IPS DF 6.9 (cell line): Measurements from ENCODE around the gene INKA2.

ENCODE experiments used
- DNase-seq: peaks from one replicate; pipeline ENCODE4 v3.0.0-alpha.2; 2013; ENCODE audit warnings: low read depth, low spot score
- H3K27ac ChIP-seq: one replicate; pipeline ENCODE4 v1.5.1; 2013; ENCODE audit warnings: low read length, control low read depth
- H3K27me3 ChIP-seq: 2 replicates; pipeline ENCODE4 v1.6.1; 2013; ENCODE audit warnings: mild to moderate bottlenecking, low read length; ENCODE audit not compliant: control insufficient read depth, insufficient read depth
- H3K36me3 ChIP-seq: 2 replicates; pipeline ENCODE4 v1.6.1; 2013; ENCODE audit warnings: low read length; ENCODE audit not compliant: control insufficient read depth, insufficient read depth
- H3K4me1 ChIP-seq: 2 replicates; pipeline ENCODE4 v1.6.1; 2013; ENCODE audit warnings: low read length; ENCODE audit not compliant: control insufficient read depth, insufficient read depth
- H3K4me3 ChIP-seq: 2 replicates; pipeline ENCODE4 v1.5.1; 2013; ENCODE audit warnings: mild to moderate bottlenecking, low read length
- H3K9me3 ChIP-seq: 2 replicates; pipeline ENCODE4 v1.6.1; 2013; ENCODE audit warnings: low read length, inconsistent platforms; ENCODE audit not compliant: control insufficient read depth, insufficient read depth
- WGBS: extraction: QIAGEN DNeasy Blood & Tissue Kit; methylation state at CpG from one replicate; pipeline ENCODE4 v1.1.7; 2013; ENCODE audit warnings: mixed read lengths, missing lambda C conversion rate; ENCODE audit not compliant: insufficient read length, insufficient coverage; 5-methylcytosine and 5-hydroxymethylcytosine counted together

Gene INKA2

DNA sequence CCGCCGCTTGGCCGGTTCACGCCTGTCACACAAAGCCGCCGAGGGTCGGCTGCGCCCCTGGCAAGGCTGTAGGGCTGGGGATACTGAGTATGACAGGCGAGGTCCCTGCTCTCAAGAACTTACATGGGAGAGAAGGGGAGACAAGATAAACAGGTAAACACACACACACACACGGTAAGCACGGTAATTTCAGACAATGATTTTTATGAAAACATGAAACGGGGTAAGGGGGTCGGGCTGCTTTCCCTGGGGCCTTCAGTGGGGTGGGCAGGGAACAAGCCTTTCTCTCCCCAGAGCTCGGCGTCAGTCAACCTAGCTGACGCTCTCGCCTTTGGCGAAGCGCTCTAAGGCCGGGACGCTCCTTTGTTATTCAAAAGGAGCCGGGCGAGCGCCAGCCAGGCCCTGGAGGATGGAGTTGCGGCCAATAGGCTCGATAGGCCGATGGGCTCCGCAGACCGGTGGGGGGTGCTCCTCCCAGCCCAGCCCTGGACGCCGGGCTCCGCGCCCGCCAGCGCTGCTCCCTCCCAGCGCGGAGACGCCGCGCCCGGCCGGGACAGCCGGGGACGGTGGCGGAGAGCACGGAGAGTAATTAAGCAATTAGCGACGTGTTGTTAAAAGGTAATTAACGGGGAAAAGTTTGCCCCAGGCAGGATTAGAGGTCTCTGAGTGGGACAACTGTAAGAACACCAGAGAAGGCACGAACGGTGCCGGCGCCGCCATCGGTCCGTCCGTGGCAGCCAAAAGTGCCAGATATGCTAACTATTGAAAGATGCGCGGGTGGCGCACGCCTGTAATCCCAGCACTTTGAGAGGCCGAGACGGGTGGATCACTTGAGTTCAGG lies 950 bp upstream of the INKA2 start:
- no CpG with 5 or more reads among the region's 63 CpGs for WGBS
- H3K4me1 ChIP-seq: peaks cover 12% of the 10 kb centered on the region
- peak overlapping the region; percentile 80; the same call in 1 of the 2 replicates for H3K4me3 ChIP-seq
- no peaks in the 10 kb centered on the region for H3K36me3 ChIP-seq
- no peak for DNase-seq
- no peaks in the 10 kb centered on the region for H3K9me3 ChIP-seq
- H3K27me3 ChIP-seq: no peaks in the 10 kb centered on the region
- no peak overlapping the region for H3K27ac ChIP-seq

- WGBS: no CpG with 5 or more reads among the region's 61 CpGs
Measured at GRCh38 chr1:111738436-111739193, 580 bp downstream of the INKA2 start.

GRCh38 chr1:111738133-111738435 lies 1.1 kb downstream of the INKA2 start:
- Histone ChIP-seq H3K4me1 (peaks cover 12% of the 10 kb centered on the region), H3K9me3 (no peaks in the 10 kb centered on the region), H3K4me3 (peak overlapping the region; percentile 80; the same call in 1 of the 2 replicates), H3K36me3 (no peaks in the 10 kb centered on the region), H3K27me3 (no peaks in the 10 kb centered on the region), H3K27ac (no peak overlapping the region)
- no peak for DNase-seq
- no CpG with 5 or more reads among the region's 9 CpGs for WGBS

More at GRCh38 chr1:111738436-111739193, 580 bp downstream of the INKA2 start:
- H3K9me3 ChIP-seq: no peaks in the 10 kb centered on the region
- no peak overlapping the region for H3K27ac ChIP-seq
- peaks cover 12% of the 10 kb centered on the region for H3K4me1 ChIP-seq
- no peak for DNase-seq
- H3K27me3 ChIP-seq: no peaks in the 10 kb centered on the region
- peak overlapping the region; percentile 80 for H3K4me3 ChIP-seq
- H3K36me3 ChIP-seq: no peaks in the 10 kb centered on the region

DNA sequence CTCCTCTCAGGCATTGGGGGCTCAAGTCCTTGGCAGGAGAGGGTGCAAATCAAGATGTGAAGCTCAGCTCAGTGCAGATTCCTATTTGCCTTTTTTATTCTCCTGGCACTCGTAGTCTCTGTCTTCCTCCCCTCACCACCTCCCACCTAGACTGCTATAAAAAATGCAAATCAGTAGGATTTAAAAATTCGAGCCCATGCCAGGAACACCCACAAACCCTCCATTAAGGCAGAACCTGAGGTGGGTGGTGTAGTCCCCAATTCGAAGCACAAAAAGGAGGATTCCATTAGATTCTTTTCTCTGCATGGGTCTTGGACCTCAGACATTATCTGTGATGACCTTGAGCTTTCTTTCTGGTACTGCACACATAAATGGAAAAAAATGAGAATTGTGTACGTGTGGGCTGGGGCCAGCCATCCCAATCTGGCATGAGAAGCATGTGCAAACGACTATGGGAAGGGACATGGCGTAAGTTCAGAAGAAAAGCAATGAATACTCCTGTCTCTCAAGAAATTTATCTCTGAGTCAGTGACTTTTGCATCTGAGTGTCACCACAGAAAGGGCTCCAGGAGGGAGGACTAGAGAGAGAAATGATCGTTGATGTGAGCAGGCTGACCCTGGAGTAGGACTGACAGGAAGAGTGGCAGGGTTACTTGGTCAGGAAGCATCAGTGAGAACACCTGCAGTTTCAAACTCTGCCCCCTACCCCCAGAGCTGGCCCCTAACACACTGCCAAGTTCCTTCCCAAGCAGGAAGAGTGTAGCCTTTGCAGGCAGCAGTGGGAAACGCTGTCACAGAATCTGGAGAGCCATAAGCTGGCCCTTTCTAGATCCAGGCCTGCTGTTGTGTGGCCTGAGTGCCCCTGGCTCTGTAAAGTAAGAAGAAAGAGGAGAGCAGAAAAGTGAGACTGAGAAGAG lies 1.7 kb downstream of the INKA2 start:
- no peaks in the 10 kb centered on the region for H3K27me3 ChIP-seq
- DNase-seq: no peak
- peak overlapping the region; percentile 80; the same call in 1 of the 2 replicates for H3K4me3 ChIP-seq
- no CpG with 5 or more reads among the region's 8 CpGs for WGBS
- no peak overlapping the region for H3K27ac ChIP-seq
- H3K9me3 ChIP-seq: no peaks in the 10 kb centered on the region
- no peaks in the 10 kb centered on the region for H3K36me3 ChIP-seq
- H3K4me1 ChIP-seq: peaks cover 12% of the 10 kb centered on the region

GRCh38 chr1:111736548-111737215 lies 2.5 kb downstream of the INKA2 start:
- no peaks in the 10 kb centered on the region for H3K36me3 ChIP-seq
- WGBS: no CpG with 5 or more reads among the region's 4 CpGs
- H3K4me1 ChIP-seq: peaks cover 12% of the 10 kb centered on the region
- no peak overlapping the region for H3K4me3 ChIP-seq
- no peak overlapping the region for H3K27ac ChIP-seq
- H3K27me3 ChIP-seq: no peaks in the 10 kb centered on the region
- no peak for DNase-seq
- no peaks in the 10 kb centered on the region for H3K9me3 ChIP-seq

DNA sequence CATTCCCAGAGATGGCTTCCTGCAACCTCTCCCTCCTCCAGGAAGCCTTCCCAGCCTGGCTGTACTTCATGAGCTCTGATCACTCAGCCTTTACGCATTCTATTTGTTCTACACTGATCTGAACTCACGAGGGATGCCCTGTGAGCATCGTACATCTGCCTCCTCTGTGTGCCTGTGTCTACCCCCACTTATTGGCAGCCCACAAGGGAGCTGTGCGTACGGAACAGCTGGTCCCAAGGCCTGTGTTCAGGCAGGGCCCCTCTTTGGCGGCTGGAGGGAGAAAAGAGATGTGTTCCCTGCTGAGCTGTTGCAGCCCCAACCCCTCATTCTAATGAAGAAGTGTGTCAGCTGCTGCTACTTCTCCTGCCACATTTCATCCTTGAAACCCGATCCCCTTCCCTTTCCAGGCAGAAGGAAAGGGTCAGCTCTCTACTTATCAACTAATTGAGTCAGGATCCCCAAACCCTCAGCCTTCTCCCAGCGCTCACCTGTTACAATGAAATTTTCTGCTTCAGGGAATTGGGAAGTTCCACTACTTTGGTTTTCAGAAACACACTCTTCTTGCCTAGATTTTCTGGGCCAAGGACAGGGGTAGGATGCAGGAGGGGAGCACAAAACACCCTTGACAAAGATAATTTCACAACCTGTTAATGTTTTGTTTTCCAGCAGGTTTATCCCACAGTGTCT lies 3.2 kb downstream of the INKA2 start:
- Histone ChIP-seq H3K9me3 (no peaks in the 10 kb centered on the region), H3K4me1 (peaks cover 12% of the 10 kb centered on the region), H3K27me3 (no peaks in the 10 kb centered on the region), H3K36me3 (no peaks in the 10 kb centered on the region), H3K4me3 (no peak overlapping the region), H3K27ac (no peak overlapping the region)
- DNase-seq: no peak
- no CpG with 5 or more reads among the region's 8 CpGs for WGBS

DNA sequence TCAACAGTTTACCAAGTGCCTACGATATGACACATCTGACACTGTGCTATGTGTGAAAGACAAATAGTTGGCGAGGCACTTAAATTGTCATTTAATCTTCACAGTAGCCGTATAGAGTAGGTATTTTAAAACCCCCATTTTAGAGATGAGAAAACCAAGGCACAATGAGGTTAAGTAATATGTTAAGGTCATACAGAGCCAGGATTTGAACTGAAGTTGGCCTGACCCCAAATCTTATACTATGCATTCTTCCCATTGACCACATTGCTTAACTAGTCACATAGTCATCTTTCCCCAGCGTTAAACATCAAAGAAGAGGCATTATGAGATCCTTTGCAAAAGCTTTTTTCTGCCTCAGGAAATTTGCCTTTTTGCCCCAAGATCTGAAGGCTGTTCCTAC lies 3.9 kb downstream of the INKA2 start:
- DNase-seq: no peak
- no CpG with 5 or more reads among the region's 4 CpGs for WGBS
- Histone ChIP-seq H3K4me3 (no peak overlapping the region), H3K4me1 (peaks cover 12% of the 10 kb centered on the region), H3K27ac (no peak overlapping the region), H3K36me3 (no peaks in the 10 kb centered on the region), H3K9me3 (no peaks in the 10 kb centered on the region), H3K27me3 (no peaks in the 10 kb centered on the region)

GRCh38 chr1:111734856-111735255 lies 4.3 kb downstream of the INKA2 start:
- no CpG with 5 or more reads among the region's 3 CpGs for WGBS
- no peaks in the 10 kb centered on the region for H3K9me3 ChIP-seq
- DNase-seq: no peak

DNA sequence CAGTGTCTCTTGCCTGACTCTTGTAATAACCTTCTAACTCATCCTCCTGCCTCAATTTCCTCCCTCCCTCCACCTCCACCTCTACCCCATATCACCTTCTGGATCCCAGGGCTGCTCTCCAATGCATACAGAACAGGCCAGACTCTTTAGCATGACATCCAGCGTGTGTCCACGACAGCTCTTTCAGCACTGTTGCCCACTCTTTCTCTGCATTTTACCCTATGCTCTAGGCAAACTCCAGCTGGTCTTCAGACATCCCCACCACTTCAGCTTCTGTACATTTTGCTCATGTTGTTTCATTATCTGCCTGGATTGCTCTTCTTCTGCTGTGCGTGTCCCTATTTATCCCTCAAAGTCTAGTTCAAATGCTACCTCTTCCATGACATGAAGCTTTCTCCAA lies 4.8 kb downstream of the INKA2 start:
- Histone ChIP-seq H3K27ac (no peak overlapping the region), H3K4me3 (no peak overlapping the region), H3K27me3 (no peaks in the 10 kb centered on the region), H3K9me3 (no peaks in the 10 kb centered on the region), H3K36me3 (no peaks in the 10 kb centered on the region), H3K4me1 (peaks cover 12% of the 10 kb centered on the region)
- DNase-seq: no peak
- no CpG with 5 or more reads among the region's 3 CpGs for WGBS

More at GRCh38 chr1:111734856-111735255, 4.3 kb downstream of the INKA2 start:
- no peak overlapping the region for H3K27ac ChIP-seq
- H3K36me3 ChIP-seq: no peaks in the 10 kb centered on the region
- H3K4me3 ChIP-seq: no peak overlapping the region
- H3K4me1 ChIP-seq: peaks cover 12% of the 10 kb centered on the region
- H3K27me3 ChIP-seq: no peaks in the 10 kb centered on the region
